K562 (cell line): ENCODE measurements around the gene SRSF5. TPM values are rescaled to one million over a fixed set of nuclear protein-coding genes. Genes with fewer than 3 reads are reported as not detected.
A peak's percentile ranks its signal among the peaks of the same experiment; 100 is the strongest.
"Not testable (repeated sequence)": the region's sequence is repeated elsewhere in the genome, so short reads cannot be mapped to it uniquely, and the experiment has no call there.

Experiments used
- ATAC-seq: fragments of 200-7000 bp; cut with Tn5 transposase; 3 replicates; pipeline ENCODE4 v1.9.1; 2020; ENCODE audit warnings: moderate library complexity
- BruUV-seq: library from RNA; stranded (reverse); fragments of 400-500 nt; replicated peaks from 2 replicates; lab custom pipeline; 2021; lab: Mats Ljungman, UMichigan
- CTCF ChIA-PET: fragments of 300-600 bp; formaldehyde crosslinking; extraction: SDS; loops from one replicate; lab custom pipeline; 2021; ENCODE audit warnings: low intra/inter-chr PET ratio; lab: Yijun Ruan, JAX
- POLR2A ChIA-PET: fragments of 300-600, 350-650 bp; sonication (Branson Sonifier 250); formaldehyde crosslinking; extraction: SDS; loops from one replicate; lab custom pipeline; 2021; ENCODE audit warnings: antibody characterized with exemption, inconsistent platforms; lab: Yijun Ruan, JAX
- DNase-seq, 4 experiments: peaks; one replicate each; pipeline versions ENCODE4 v3.0.0 to v3.0.0-alpha.2; 2011 to 2018; ENCODE audit warnings: low spot score in 3 of 4, mixed read lengths in 3 of 4; ENCODE audit errors: extremely low read depth in 1 of 4
- FAIRE-seq: peaks from 2 replicates; lab custom pipeline; 2011; peaks lifted over from hg19 to GRCh38; lab: Jason Lieb, UNC
- H2AFZ ChIP-seq: 2 replicates; pipeline ENCODE4 v1.6.0; 2011; ENCODE audit warnings: low read depth, low read length, control low read depth, inconsistent platforms
- H3K27ac ChIP-seq: fragments of 200-600 bp; 3 replicates; pipeline ENCODE4 v1.8.0; 2011; ENCODE audit warnings: low read depth, mild to moderate bottlenecking, control low read depth, inconsistent platforms, low read length, moderate library complexity, mixed read lengths; ENCODE audit errors: extremely low read depth
- H3K27me3 ChIP-seq, 2 experiments: fragments of 300-600 bp in 1 of 2; 2 replicates in 1 of 2; 3 replicates in 1 of 2; pipeline versions ENCODE4 v1.6.0 to v1.8.0; 2011; ENCODE audit warnings: inconsistent platforms in 2 of 2, low read length in 2 of 2, mild to moderate bottlenecking in 1 of 2, mixed read lengths in 1 of 2, moderate library complexity in 1 of 2; ENCODE audit not compliant: control insufficient read depth in 2 of 2, insufficient read depth in 2 of 2
- H3K36me3 ChIP-seq: fragments of 300-600 bp; 3 replicates; pipeline ENCODE4 v1.8.0; 2011; ENCODE audit warnings: mild to moderate bottlenecking, low read length, inconsistent platforms; ENCODE audit not compliant: control insufficient read depth, insufficient read depth
- H3K4me1 ChIP-seq, 2 experiments: fragments of 200-600 bp in 1 of 2; replicated peaks in 1 of 2; 2 replicates in 1 of 2; 3 replicates in 1 of 2; pipeline versions ENCODE4 v1.5.1 to v1.8.0; 2011; ENCODE audit warnings: inconsistent platforms in 2 of 2, low read length in 2 of 2, mild to moderate bottlenecking in 1 of 2, mixed read lengths in 1 of 2, moderate library complexity in 1 of 2; ENCODE audit not compliant: control insufficient read depth in 2 of 2, insufficient read depth in 2 of 2
- H3K4me2 ChIP-seq: 2 replicates; pipeline ENCODE4 v1.6.1; 2011; ENCODE audit warnings: low read length, control low read depth, inconsistent platforms, mixed read lengths; ENCODE audit not compliant: insufficient read depth
- H3K4me3 ChIP-seq: fragments of 200-600 bp; sonication (generic), shearing (Covaris generic); 2 replicates; pipeline ENCODE4 v1.5.1; 2016; ENCODE audit warnings: control low read depth, inconsistent platforms
- H3K79me2 ChIP-seq: fragments of 200-600 bp; 3 replicates; pipeline ENCODE4 v1.8.0; 2011; ENCODE audit warnings: low read length, inconsistent platforms; ENCODE audit not compliant: control insufficient read depth, insufficient read depth
- H3K9ac ChIP-seq, 2 experiments: 2 replicates each; pipeline versions ENCODE4 v1.6.0 to v1.6.1; 2011; ENCODE audit warnings: low read depth in 2 of 2, low read length in 2 of 2, control low read depth in 1 of 2, inconsistent platforms in 1 of 2, mild to moderate bottlenecking in 1 of 2, mixed read lengths in 1 of 2; ENCODE audit not compliant: insufficient read depth in 1 of 2
- H3K9me1 ChIP-seq: one replicate; pipeline ENCODE4 v1.6.0; 2011; ENCODE audit warnings: inconsistent platforms, mild to moderate bottlenecking, low read length, moderate library complexity; ENCODE audit not compliant: control insufficient read depth, insufficient read depth
- H3K9me3 ChIP-seq: replicated peaks from 2 replicates; pipeline ENCODE4 v1.5.1; 2011; ENCODE audit warnings: low read depth, low read length, inconsistent platforms; ENCODE audit not compliant: control insufficient read depth, insufficient read depth
- H4K20me1 ChIP-seq: replicated peaks from 2 replicates; pipeline ENCODE4 v1.6.1; 2011; ENCODE audit warnings: low read length, inconsistent platforms, mixed read lengths; ENCODE audit not compliant: control insufficient read depth, insufficient read depth
- CHD2 ChIP-seq: IDR thresholded peaks from 2 replicates; pipeline ENCODE4 v1.6.1; 2011; ENCODE audit warnings: low read depth, low read length
- ELF2 ChIP-seq: fragments of 250-450 bp; sonication (Bioruptor Pico); IDR thresholded peaks from 2 replicates; pipeline ENCODE4 v1.5.0; 2021; ENCODE audit warnings: mild to moderate bottlenecking
- GTF2B ChIP-seq: IDR thresholded peaks from 2 replicates; pipeline ENCODE4 v1.6.1; 2011; ENCODE audit not compliant: insufficient read length; ENCODE audit errors: extremely low read depth
- RFX7 ChIP-seq: fragments of 250-450 bp; sonication (Bioruptor Pico); IDR thresholded peaks from 2 replicates; pipeline ENCODE4 v1.5.1; 2021; ENCODE audit warnings: mild to moderate bottlenecking
- TRIM25 ChIP-seq: fragments of 450-650 bp; IDR thresholded peaks from 2 replicates; pipeline ENCODE4 v1.7.0; 2016; ENCODE audit warnings: borderline replicate concordance
- ZBTB43 ChIP-seq: sonication (generic); formaldehyde crosslinking; IDR thresholded peaks from 2 replicates; pipeline ENCODE4 v1.8.0; 2023; ENCODE audit warnings: mild to moderate bottlenecking, missing genetic modification reagents
- ZNF79 ChIP-seq: fragments of 250-450 bp; sonication (Bioruptor Pico); IDR thresholded peaks from 2 replicates; pipeline ENCODE4 v1.4.0; 2020; ENCODE audit warnings: low read depth, mild to moderate bottlenecking, moderate library complexity
- WGBS: fragments of 100-300 bp; shearing (Covaris generic); methylation state at CpG from one replicate; pipeline ENCODE4 v1.1.6; 2016; ENCODE audit warnings: low coverage, mixed read lengths; ENCODE audit not compliant: insufficient coverage; ENCODE audit errors: missing lambda C conversion rate; 5-methylcytosine and 5-hydroxymethylcytosine counted together
- in situ Hi-C: fragments of 300-500 bp; cut with MboI; formaldehyde crosslinking; loops from 4 replicates; pipeline ENCODE4 v1.15.0; 2018; ENCODE audit warnings: inconsistent platforms, mixed read lengths
- intact Hi-C: fragments of 100-400 bp; cut with micrococcal nuclease; formaldehyde crosslinking; loops from 2 replicates; pipeline ENCODE4 v1.14.2; 2022
- polyA plus RNA-seq, 8 experiments: library from polyadenylated mRNA; depleted of rRNA in 4 of 8; stranded (reverse) in 5 of 8; unstranded in 3 of 8; fragments of >200 nt; fragmentation: Nextera tagmentation in 2 of 8; fragmentation: Illumina TruSeq in 1 of 8; extraction: Ambion mirVana in 2 of 8; extraction: Trizol in 1 of 8; gene quantifications; 2 replicates each; pipeline versions ENCODE4 v1.2.1 to v1.2.3, GENCODE V29; 2011 to 2014; ENCODE audit warnings: inconsistent platforms in 1 of 8, missing spikeins in 1 of 8
- total RNA-seq, 7 experiments: library from RNA; depleted of rRNA in 6 of 7; stranded (reverse); fragments of >200 nt in 6 of 7; fragmentation: Illumina TruSeq in 2 of 7; extraction: Trizol in 2 of 7; gene quantifications; 2 replicates each; pipeline versions ENCODE4 v1.2.1 to v1.2.3, GENCODE V29; 2011 to 2021; ENCODE audit warnings: low replicate concordance in 1 of 7

SRSF5 gene
- total and polyA plus RNA-seq, 9 of the 15 experiments (the other 6 are each of a cell fraction or from before 2014, with no cell fraction given), result 108 to 460 (median 212) TPM

GRCh38 chr14:69726761-69727511 lies 40.0 kb upstream of the SRSF5 start (continued):
- TF ChIP-seq TRIM25 (no peak), ELF2 (CRISPR knock-in tag) (no peak), ZNF79 (no peak), ZBTB43 (CRISPR knock-in tag) (no peak), RFX7 (CRISPR knock-in tag) (no peak)

- DNase-seq (no peak), FAIRE-seq (no peak), ATAC-seq (no peak)
- intact Hi-C loops, result no loop called here
- Histone ChIP-seq H3K9me3 (no peaks in the 10 kb centered on the region), H3K9ac (no peak overlapping the region), H3K4me3 (no peak overlapping the region), H3K27me3 (no peaks in the 10 kb centered on the region), H2AFZ (0 out of 2 replicates have a peak overlapping the region, but pooled peaks have one; percentile 16), H3K79me2 (no peaks in the 10 kb centered on the region), H3K9me1 (no peaks in the 10 kb centered on the region), H3K36me3 (no peaks in the 10 kb centered on the region), H4K20me1 (no peaks in the 10 kb centered on the region), H3K4me2 (no peak overlapping the region), H3K4me1 (peaks cover 0 to 9% of the 10 kb centered on the region in 2 experiments; a peak in 3 of 5 replicates), H3K27ac (no peak overlapping the region)
- 80% methylated on average over 1 of the region's 4 CpGs for WGBS
- TF ChIP-seq GTF2B, result no peak
- TF ChIP-seq CHD2, result no peak
- POLR2A ChIA-PET, result interaction anchor here (0.8 kb wide), 1 partner anchor 35 kb away, joined by 3 read pairs; no protein-coding TSS in a partner anchor
- CTCF ChIA-PET, result interaction anchor here (3.9 kb wide), 1 partner anchor 143 kb away, joined by 47 read pairs; no protein-coding TSS in a partner anchor
- no TSS peak for BruUV-seq
- in situ Hi-C loops, result loop anchor here (5.0 kb wide), 1 partner anchor 146 kb away; no protein-coding TSS in a partner anchor
Measured at GRCh38 chr14:69727860-69728259, 39.1 kb upstream of the SRSF5 start.

GRCh38 chr14:69731919-69732598 lies 34.9 kb upstream of the SRSF5 start:
- in situ Hi-C loops, result loop anchor here (5.0 to 10.0 kb wide), 2 partner anchors 80 to 293 kb away; no protein-coding TSS in a partner anchor
- H3K27me3 ChIP-seq, H3K27ac ChIP-seq, H3K4me3 ChIP-seq, H3K9ac ChIP-seq, H3K4me2 ChIP-seq, H3K4me1 ChIP-seq, H3K79me2 ChIP-seq, H3K9me3 ChIP-seq, H3K36me3 ChIP-seq, DNase-seq, FAIRE-seq, H3K9me1 ChIP-seq, H2AFZ ChIP-seq, ATAC-seq, H4K20me1 ChIP-seq, BruUV-seq: not testable (repeated sequence)
- intact Hi-C loops, result loop anchor here (1.0 to 5.0 kb wide), 3 partner anchors 87 to 295 kb away; no protein-coding TSS in a partner anchor
- WGBS, result 36% methylated on average over 8 of the region's 8 CpGs
- ChIA-PET POLR2A (interaction anchor here (1.1 kb wide), 1 partner anchor 8 kb away, joined by 3 read pairs; no protein-coding TSS in a partner anchor), CTCF (interaction anchor here (0.6 to 2.8 kb wide), 3 partner anchors 281 to 343 kb away, joined by 3 to 14 read pairs (median 4); no protein-coding TSS in a partner anchor)
